Measurements from ENCODE around the gene ELK1.

ELK1 gene

GRCh38 chrX:47590984-47591383, 59.4 kb downstream of the ELK1 start (continued):
- TF ChIP-seq PRDM2 (tag by site-specific recombination; IDR thresholded peaks at IDR 0.05; ENCODE audit: borderline replicate concordance) (no peak), PRDM1 (tag by site-specific recombination; IDR thresholded peaks at IDR 0.05) (no peak), ZBTB11 (tag by site-specific recombination; conservative IDR thresholded peaks at IDR 0.05; ENCODE audit: low read depth) (no peak), ZNF10 (tag by site-specific recombination; IDR thresholded peaks at IDR 0.05) (no peak), ZNF423 (tag by site-specific recombination; IDR thresholded peaks at IDR 0.05) (no peak), WT1 (tag by site-specific recombination; IDR thresholded peaks at IDR 0.05) (no peak), ZNF37A (tag by site-specific recombination; IDR thresholded peaks at IDR 0.05) (no peak), ZSCAN16 (tag by site-specific recombination; IDR thresholded peaks at IDR 0.05) (no peak), SCRT1 (tag by site-specific recombination; IDR thresholded peaks at IDR 0.05; ENCODE audit: borderline replicate concordance) (no peak)

- Histone ChIP-seq H3K27ac (ENCODE audit: extremely low read depth, low read depth, low read length) (no peak overlapping the region), H3K9me3 (ENCODE audit: control insufficient read depth, insufficient read depth, low read depth, low read length) (no peaks in the 10 kb centered on the region), H3K4me1 (ENCODE audit: control insufficient read depth, insufficient read depth, low read length) (no peaks in the 10 kb centered on the region; the same call in 1 of the 2 replicates), H3K36me3 (ENCODE audit: control insufficient read depth in 2 of 2, insufficient read depth in 1 of 2, low read length in 2 of 2) (peaks cover 0 to 33% of the 10 kb centered on the region in 2 experiments; a peak in 1 of 3 replicates), H3K4me3 (ENCODE audit: low read depth, low read length) (no peak overlapping the region)
- TF ChIP-seq HIC1 (tag by site-specific recombination; IDR thresholded peaks at IDR 0.05) (no peak), TSHZ1 (tag by site-specific recombination; IDR thresholded peaks at IDR 0.05; ENCODE audit: borderline replicate concordance) (no peak), ZNF394 (tag by site-specific recombination; IDR thresholded peaks at IDR 0.05; ENCODE audit: borderline replicate concordance) (peak; percentile 28; the same call in 1 of the 2 replicates), ZNF792 (tag by site-specific recombination; IDR thresholded peaks at IDR 0.05) (no peak), ZBTB11 (tag by site-specific recombination; conservative IDR thresholded peaks at IDR 0.05; ENCODE audit: low read depth) (no peak), FEZF1 (tag by site-specific recombination; IDR thresholded peaks at IDR 0.05) (no peak)
- POLR2A ChIA-PET, result interaction anchor here (0.5 kb wide), 1 partner anchor 400 kb away, joined by 3 read pairs; no protein-coding TSS in a partner anchor
- CTCF ChIA-PET, result interaction anchor here (0.6 kb wide), 1 partner anchor 1070 kb away, joined by 3 read pairs; no protein-coding TSS in a partner anchor
Measured at GRCh38 chrX:47587906-47588735, 62.2 kb downstream of the ELK1 start.
